NCI-H1930 (cell line): Measurements from ENCODE around the gene EFR3B.
"Not testable (repeated sequence)": the region's sequence is repeated elsewhere in the genome, so short reads cannot be mapped to it uniquely, and the experiment has no call there.

Experiments
- DNase-seq, 2 experiments: peaks; one replicate each; lab custom pipeline; 2025; lab: John Stamatoyannopoulos, UW

The EFR3B gene

DNA sequence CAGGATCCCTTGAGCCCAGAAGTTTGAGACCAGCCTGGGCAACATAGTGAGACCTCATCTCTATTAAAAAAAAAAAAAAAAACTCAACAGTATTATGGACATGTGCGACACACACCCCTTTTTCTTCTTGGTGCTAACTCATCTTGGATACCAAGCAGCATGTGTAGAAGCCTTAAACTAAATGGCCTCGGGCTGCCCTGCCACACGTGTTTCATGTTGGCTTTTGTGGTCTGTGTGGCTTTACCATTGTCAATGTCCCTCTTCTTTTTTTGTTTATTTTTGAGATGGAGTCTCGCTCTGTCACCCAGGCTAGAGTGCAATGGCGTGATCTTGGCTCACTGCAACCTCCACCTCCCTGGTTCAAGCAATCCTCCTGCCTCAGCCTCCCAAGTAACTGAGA, 109.1 kb downstream of the EFR3B start:
- not testable (repeated sequence) for DNase-seq

DNA sequence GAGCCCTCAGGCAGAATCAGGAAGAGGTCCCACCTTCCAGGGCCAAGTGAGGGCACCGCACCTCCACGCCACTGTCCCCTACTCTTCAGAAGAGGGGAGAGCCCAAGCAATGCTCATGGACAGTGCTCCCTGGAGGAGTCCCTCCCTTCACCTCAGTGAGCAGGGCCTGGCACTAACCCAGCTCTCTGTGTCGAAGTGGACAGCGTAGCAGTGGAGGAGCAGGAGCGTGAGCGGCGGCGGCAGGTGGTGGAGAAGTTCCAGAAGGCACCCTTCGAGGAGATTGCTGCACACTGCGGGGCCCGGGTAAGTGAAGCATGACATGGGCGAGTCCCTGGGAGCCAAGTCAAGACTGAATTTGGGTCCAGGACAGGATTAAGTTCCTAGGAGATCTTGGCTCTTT, 109.8 kb downstream of the EFR3B start:
- no peak for DNase-seq

DNA sequence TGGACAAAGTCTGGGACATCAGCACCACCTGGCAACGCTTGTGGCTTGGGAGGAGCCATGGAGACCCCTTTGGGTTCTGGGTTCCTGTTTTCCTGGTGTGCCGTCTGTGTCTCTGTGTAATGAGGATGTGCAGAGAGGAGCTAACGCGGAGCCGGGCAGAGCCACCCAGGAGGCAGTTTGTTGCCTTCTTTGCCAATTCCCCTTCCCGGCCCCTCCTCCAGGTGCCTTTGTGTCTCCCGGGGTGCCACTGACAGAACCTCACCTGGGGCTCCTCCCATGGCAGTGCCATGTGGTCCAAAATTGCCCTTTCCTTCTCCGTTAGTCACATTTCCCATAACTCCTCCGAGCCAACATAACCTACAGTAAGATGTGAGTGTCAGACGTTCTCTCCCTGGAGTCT, 113.5 kb downstream of the EFR3B start:
- no peak for DNase-seq

DNA sequence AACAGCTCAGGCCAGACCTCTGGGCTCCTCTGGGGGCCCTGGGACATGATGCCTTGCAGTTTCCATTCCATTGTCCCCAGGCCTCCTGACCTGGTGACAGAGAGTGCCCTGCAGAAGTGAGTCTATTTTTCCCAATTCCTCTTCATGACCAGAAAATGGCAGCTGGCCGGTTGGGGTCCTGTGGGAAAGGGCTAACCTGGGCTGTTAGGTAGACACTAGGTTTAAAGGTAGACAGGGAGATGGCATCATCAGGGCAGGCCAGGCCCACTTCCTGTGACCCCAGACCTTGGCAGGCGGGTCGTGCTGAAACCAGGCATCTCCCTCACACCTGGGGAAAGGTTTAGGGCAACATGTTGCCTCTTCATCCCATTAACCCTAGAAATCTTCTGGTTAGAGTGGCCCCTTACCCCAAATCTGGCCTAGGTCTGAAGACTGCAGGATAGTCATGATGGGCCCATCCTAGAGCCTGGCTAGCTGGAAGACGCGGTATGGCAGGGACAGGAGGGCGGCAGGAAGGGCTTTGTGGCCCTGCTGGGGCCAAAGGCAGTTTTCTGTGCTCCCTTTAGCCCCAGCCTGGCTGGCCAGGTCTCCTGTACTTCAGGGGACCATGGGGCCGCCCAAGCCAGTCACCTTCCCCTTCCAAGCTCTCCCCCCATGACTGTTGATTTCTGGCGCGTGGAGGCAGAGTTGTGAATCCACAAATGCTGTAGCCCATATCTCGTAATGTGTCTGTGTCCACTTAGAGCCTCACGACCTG, 116.4 kb downstream of the EFR3B start:
- no peak for DNase-seq

DNA sequence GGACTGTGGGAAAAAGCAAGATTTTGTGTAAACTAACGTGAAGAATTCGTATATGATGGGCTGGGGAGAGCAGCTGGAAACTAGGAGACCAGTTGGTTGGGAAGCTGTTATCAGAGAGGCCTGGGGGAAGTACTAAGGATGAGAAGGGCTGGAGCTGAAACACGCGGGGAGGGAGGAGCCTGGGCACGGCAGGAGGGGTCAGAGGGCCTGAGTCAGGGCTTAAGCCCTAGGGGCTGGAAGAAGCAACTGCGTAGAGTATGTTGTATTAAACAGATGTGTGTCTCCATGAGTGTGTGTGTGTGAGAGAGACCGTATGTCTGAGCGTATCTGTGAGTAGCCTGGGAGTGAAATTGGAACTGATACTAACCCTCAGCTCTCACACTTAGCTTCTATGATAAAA, 118.1 kb downstream of the EFR3B start:
- DNase-seq, result no peak

DNA sequence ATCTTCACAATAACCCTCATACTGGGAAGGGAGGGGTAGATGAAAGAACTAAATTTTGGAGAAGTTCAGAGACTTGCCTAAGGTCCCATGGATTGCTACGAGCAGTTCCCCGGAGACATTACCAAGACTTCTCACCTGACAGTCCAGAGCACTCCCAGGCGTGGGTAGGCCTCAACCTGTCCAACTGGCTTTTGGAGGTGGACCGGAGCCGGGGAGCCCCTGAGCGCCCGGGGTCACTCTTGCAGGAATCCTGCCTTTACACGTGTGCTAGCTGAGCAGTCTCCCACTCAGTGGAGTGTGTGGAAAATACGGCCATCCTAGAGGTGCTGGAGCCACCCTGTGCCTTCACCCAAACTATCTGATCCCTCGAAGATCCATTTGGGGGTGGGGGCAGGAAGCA, 118.5 kb downstream of the EFR3B start:
- DNase-seq, result no peak

DNA sequence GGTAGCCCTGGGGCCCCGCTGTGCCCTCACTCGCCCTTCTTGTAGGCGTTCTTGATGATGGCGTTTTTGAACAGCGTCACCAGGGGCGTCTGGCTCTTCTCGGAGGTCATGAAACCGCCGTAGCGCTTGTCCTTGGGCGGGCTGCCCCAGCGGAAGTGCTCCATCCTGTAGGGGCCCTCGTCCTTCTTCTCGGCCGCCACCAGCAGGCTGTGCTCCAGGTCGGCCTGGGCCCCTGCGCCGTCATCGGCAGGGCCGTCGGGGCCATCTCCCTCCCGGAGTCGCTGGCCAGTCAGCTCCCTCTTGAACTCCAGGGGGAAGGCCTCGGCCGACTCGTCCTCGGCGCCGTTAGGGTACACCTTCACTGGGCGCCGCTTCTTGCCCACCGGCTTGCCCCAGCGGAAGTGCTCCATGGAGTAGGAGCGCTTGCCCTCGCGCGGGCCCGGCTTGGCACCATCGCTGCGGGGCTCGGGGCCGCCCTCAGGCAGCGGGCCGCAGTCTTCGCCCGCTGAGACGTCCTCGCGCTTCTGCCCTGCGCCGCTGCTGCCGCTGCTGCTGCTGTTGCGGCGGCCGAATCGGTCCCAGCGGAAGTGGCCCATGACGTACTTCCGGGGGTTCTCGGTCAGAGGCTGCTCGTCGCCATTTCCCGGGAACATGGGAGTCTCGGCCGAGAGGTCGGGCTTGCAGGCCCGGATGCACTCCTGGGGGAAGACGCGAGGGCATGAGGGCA, 119.3 kb downstream of the EFR3B start:
- DNase-seq, result no peak

DNA sequence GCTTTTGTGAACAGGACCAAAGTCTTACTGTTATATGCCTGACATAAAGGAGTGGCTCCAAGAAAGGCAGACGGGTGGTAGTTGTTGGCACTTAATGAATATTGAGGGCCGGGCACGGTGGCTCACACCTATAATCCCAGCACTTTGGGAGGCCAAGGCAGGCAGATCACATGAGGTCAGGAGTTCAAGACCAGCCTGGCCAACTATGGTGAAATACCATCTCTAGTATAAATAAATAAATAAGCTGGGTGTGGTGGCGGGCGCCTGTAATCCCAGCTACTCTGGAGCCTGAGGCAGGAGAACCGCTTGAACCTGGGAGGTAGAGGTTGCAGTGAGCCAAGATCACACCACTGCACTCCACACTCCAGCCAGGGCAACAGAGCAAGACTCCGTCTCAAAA, 120.2 kb downstream of the EFR3B start:
- DNase-seq, result not testable (repeated sequence)

DNA sequence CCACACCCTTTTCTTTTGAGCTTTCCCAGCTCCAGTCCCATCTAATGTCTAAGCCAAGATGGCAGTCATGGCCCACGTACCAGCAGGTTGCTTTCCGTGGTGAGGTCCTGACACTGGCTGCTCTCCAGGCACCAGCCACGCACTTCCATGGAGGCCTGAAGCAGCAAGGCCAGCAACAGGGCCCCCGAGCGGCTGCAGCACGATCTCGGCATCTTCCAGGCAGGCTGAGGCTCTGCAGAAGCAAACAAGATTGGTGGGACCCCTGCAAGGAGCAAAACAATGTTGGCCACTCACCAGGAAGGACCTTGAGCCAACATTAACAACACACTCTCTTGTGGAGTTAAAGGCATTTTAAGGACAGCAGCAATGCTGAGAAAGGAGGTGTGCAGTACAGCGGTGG, 122.7 kb downstream of the EFR3B start:
- no peak for DNase-seq

DNA sequence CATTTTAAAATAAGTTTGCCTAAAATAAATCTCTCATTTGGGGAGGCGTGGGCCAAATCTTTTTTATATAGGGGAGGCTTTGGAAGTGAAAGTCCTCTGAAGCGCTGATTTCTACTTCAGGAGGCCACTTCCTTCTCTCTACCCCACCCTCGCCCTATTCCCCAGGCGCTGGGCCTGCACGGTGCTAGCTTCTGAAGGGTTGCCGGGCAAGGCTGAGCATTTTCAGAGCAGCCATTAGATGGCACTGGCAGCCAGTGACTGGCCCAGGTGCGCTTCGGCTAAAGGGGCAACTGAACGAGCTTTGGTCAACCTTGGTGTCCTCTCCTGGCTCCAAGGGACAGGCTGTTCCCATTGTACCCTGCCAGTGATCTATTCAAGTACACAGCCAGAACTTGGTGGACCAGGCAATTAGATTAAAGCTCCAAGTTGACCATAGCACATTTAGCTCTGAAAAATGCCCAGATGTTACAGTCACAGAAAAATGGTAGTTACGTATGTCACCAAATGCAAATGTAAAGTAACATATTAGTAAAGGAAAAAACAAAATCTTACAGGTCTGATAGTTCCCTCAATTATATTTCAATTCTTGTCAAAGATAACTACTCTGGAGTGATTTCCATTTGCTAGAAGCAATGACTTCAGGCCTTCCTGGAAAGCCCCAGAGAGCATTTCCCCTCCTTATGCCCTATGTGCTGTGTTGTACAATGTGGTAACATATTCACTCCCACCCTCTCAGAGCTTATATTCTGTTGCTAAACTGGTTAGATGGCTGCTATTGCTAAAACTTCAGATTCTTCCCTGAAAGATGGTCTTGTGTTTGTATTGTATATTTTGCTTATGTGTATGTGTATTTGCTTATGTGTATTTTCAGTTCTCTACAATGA, 124.4 kb downstream of the EFR3B start:
- DNase-seq, result no peak

DNA sequence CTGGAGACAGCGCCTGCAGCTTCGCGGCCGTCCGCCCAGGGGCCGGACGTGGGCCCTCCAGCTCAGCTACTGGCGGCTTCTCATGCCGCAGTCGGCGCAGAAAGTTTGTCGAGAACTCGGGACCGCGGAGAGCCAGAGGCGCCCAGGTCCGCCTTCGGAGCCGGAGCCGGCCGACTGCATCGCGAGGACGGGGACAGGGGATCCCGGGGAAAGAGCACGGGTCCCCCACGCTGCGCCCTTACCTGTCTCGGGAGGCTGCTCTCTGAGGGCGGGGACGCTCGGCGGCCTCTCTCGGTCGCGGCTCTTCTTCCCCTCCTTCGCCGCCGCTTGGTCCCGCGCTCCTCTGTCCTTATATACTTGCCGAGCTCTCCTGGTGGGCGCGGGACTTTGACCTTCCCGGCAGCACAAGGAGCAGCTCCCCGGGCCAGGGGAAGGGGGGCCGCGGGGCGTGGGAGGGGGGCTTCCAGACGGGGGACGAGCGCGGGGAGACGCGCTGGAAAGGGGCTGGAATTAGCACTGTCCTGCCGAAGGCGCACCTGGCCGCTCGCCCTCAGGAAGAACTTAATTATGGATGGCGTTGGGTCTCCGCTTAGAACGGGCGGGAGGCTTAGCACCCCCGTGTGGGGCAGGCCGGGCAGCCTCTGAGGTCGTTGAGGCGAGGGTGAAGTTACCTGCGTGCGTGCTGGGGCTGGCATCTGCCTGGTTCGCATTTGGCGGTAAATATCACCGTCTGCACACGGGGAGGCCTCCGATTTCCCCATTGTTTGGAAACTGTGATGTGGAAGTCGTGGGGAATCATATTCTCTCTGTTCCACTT, 126.6 kb downstream of the EFR3B start, which contains the start of gene POMC:
TSS of gene POMC (minus strand) at position 325 of the 817 bp plus-strand sequence. CDS start 3,808 bp downstream, outside the sequence.
- DNase-seq, result peak; percentile 21 to 34

DNA sequence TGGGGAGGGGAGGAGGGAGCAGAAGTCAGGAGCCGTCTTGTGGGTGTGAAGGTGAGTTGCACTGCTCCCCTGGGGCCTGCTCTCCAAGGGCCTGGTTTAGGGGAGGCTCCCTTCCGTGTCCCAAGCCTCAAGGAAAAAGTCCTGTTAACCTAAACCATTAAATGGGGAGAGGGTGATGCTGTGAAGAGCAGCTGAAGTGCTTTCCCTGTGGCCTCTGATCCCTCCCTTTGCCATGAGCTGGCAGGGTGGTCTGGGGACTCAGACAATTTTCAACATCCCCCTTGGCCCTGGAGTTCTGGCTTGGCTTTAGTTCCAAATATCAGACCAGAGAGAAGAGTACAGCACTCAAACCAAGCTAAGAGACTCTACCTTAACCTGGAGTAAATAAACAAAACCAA, 127.2 kb downstream of the EFR3B start:
- DNase-seq, result no peak

DNA sequence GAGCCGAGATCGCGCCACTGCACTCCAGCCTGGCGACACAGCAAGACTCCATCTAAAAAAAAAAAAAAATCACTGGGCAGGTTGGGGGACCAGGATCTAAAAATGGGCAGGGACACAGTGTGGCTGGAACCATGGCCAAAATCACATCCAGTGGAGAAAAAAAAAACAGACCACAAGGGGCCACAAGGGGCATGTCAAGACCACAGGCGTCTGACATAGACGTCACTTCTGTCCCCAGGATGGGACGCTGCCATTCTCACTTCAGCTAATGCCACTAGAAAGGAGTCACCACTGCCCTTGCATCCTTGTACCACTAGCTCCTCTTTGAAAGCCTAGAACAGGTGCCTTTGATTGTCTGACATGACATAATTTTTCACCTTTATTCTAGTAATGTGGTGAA, 129.0 kb downstream of the EFR3B start:
- no peak for DNase-seq

DNA sequence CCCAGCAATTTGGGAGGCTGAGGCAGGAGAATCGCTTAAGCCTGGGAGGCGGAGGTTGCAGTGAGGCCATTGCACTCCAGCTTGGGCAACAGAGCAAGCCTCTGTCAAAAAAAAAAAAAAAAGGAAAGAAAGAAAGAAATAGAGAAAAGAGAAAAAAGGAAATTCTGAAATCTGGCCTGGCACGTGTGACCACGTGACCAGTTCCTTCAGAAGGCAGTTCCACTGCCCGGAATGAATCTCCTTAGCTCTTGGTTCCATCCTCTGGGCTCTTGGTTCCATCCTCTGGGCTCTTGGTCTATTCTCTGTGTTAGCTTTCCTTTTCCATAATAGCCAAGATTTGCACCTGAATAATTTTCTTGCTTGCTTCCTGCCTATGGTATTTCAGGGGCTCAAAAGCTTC, 131.8 kb downstream of the EFR3B start:
- no peak for DNase-seq

DNA sequence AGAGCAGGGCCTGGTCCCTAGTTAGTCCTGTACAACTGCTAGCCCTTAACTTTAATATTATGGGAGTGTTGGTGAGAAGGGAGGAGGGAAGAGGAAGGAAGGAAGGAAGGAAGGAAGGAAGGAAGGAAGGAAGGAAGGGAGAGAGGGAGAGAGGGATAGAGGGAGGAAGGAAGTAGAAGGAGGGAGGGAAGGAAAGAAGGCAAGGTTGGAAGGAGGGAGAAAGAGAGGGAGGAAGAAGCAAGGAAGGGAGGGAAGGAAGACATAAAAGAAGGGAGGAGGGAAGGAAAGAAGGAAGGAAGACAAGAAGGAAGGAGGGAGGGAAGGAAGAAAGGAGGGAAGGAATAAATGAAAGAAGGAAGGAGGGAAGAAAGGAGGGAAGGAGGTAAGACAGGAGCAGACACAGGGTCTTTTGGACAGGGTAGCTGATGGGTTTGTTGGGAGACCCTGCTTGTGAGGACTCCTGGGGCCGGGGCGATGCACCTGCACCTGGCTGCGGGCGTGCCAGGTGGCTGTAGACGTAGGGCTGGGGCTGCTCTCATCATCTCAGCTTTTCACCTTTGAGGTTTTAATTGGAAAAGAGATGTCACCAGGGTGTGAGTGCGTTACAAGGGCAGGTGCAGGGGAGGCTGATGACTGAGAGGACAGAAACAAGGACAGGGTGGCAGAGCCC, 132.5 kb downstream of the EFR3B start:
- DNase-seq, result no peak

DNA sequence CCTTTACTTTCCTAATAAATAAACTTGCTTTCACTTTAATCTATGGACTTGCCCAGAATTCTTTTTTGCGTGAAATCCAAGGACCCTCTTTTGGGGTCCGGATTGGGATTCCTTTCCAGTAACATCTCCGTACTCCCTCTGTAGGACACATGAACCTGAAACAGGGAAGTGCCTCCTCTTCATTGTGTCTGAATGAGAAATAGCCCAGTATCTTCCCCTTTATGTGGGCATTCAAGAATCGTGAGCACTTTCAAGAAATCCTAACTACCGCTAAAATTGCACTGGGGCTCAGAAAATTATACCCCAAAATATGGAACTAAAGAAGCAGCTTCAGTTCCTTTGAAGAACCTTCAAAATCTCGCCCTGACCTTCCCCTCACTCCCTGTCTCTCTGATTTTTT, 134.3 kb downstream of the EFR3B start:
- DNase-seq, result no peak

DNA sequence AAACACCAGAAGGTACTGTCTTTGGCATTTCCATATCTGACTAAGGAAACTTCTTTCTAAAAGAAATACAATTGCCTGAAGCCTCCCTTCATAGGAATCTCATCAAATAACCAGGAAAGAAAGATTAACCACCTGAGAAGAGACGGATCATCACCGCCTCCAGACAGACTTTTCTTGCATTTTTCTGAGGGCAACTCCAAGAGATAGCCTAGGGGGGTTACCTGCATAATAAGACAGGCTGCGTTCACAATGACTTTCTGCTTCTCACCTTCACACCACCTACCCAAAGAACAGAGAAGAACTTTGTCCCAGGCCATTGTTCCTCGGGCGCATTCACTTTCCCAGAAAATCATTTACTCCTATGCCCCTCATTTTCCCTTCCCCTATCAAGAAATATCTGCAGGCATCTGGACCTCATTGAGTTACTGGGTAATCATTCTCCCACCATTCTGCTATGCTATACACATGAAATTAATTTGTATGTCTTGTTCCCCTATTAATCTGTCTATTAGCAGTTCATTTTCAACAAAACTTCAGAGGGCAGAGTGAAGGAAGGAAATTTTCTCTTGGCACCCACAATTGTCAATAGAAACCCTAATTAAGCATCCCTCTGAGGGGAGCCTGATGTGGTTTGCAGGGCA, 134.8 kb downstream of the EFR3B start:
- no peak for DNase-seq

DNA sequence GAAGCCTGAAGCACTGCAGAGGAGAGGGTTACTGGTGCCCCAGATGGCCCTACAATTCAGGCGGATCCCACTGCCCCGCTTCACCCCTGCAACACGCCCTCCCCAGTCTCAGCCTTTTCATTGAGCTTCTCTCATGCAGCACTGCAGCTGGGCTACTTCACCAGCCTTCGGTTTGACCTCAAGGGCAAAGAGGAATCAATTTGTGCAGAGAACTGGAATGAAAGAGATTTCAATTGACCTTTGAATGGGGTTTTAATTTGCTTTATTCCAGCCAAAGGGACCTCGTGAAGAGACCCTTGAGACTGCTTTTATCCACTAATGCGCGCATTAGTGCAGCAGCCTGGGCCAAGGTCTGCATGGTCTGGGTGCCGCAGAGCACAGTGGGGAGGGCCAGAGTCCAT, 135.3 kb downstream of the EFR3B start:
- DNase-seq, result no peak

DNA sequence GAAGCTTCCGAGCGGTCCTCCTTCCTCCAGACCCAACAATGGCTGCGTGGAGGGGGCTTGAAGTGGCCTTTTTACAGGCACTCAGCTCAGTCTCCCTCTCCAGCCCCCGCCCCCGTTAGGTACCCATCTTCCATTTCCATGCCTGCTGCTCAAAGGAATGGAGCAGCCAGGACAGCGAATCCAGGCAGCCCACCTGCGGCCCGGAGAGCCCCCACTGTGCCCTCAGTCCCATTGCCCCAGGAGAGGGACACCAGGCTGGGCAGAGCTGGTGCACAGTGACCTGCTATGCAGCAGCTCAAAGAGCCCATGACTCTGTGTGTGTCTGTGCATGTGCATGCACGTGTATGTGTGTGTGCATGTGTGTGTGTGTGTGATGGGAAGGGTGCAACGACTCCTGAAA, 137.1 kb downstream of the EFR3B start:
- no peak for DNase-seq

DNA sequence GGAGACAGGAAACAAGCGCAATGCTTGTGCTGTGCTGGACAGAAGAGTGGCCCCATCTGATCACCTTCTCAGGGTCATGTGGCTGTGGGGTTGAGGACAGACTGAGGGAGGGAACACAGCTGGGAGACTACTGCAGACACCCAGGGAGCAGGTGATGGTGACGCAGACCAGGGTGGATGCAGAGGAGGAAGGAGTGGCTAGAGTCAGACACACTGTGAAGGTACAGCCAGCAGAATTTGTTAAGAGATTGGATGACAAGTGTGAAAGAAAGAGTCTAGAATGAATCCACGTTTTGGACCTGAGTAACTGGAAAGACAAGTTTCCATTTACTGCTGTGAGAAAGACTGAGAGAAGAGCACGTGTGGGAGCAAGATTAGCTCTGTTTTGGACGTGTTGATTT, 142.4 kb downstream of the EFR3B start:
- DNase-seq, result no peak
